HCT116 (cell line): ENCODE measurements around the gene NIBAN1. TPM values are rescaled to one million over a fixed set of nuclear protein-coding genes. Genes with fewer than 3 reads are reported as not detected.

Experiments used
- ATAC-seq: fragments of 200-7000 bp; cut with Tn5 transposase; 2 replicates; pipeline ENCODE4 v1.9.1; 2020; ENCODE audit warnings: mild to moderate bottlenecking, moderate library complexity
- BruUV-seq: library from RNA; stranded (reverse); fragments of 400-500 nt; replicated peaks from 2 replicates; lab custom pipeline; 2021; lab: Mats Ljungman, UMichigan
- CTCF ChIA-PET: fragments of 300-600 bp; sonication (Branson Sonifier 250); formaldehyde crosslinking; loops from one replicate; lab custom pipeline; 2021; ENCODE audit warnings: antibody characterized with exemption; lab: Charles Lee
- POLR2A ChIA-PET: fragments of 300-600, 350-600 bp; sonication (Branson Sonifier 250); formaldehyde crosslinking; loops from one replicate; lab custom pipeline; 2021; ENCODE audit warnings: antibody characterized with exemption; lab: Charles Lee
- RAD21 ChIA-PET, 2 experiments: fragments of 300-600 bp; sonication (Branson Sonifier 250); formaldehyde crosslinking; loops; one replicate each; lab custom pipeline; 2023; ENCODE audit warnings: low total read pairs in 2 of 2; ENCODE audit not compliant: uncharacterized antibody in 2 of 2, unreplicated experiment in 2 of 2, low non-redundant PET in 1 of 2; lab: Charles Lee
- DNase-seq: peaks from one replicate; pipeline ENCODE4 v3.0.0-alpha.2; 2010; ENCODE audit warnings: low read depth, low spot score
- H2AFZ ChIP-seq: fragments of 200-600 bp; shearing (Covaris generic), sonication (generic); 2 replicates; pipeline ENCODE4 v1.6.1; 2017; ENCODE audit warnings: low read depth, mixed run types, mixed read lengths, antibody characterized with exemption, low read length; ENCODE audit not compliant: poor library complexity, severe bottlenecking
- H3K27ac ChIP-seq: 2 replicates; pipeline ENCODE4 v1.5.1; 2012; ENCODE audit warnings: low read depth, low read length
- H3K27me3 ChIP-seq: fragments of 200-600 bp; sonication (generic); 2 replicates; pipeline ENCODE4 v1.6.1; 2016; ENCODE audit warnings: mixed run types, low read length, mixed read lengths; ENCODE audit not compliant: insufficient read depth
- H3K36me3 ChIP-seq, 2 experiments: fragments of 200-500 bp in 1 of 2; fragments of 200-600 bp in 1 of 2; sonication (Bioruptor generic) in 1 of 2; sonication (generic) in 1 of 2; 2 replicates each; pipeline versions ENCODE4 v1.5.1 to v1.6.1; 2014 to 2016; ENCODE audit warnings: low read length in 2 of 2, inconsistent platforms in 1 of 2, mixed read lengths in 1 of 2, mixed run types in 1 of 2; ENCODE audit not compliant: insufficient read depth in 2 of 2, control insufficient read depth in 1 of 2
- H3K4me1 ChIP-seq, 2 experiments: fragments of 200-600 bp in 1 of 2; sonication (generic) in 1 of 2; 2 replicates each; pipeline versions ENCODE4 v1.5.1 to v1.6.1; 2012 to 2017; ENCODE audit warnings: low read length in 2 of 2, inconsistent platforms in 1 of 2, mild to moderate bottlenecking in 1 of 2, mixed read lengths in 1 of 2, mixed run types in 1 of 2, moderate library complexity in 1 of 2; ENCODE audit not compliant: insufficient read depth in 2 of 2, control insufficient read depth in 1 of 2
- H3K4me2 ChIP-seq: fragments of 200-600 bp; sonication (generic); 2 replicates; pipeline ENCODE4 v1.6.1; 2017; ENCODE audit warnings: mixed run types, low read length, mixed read lengths
- H3K4me3 ChIP-seq, 2 experiments: fragments of 200-600 bp in 1 of 2; sonication (generic) in 1 of 2; replicated peaks in 1 of 2; 2 replicates each; pipeline ENCODE4 v1.5.1; 2011 to 2016; ENCODE audit warnings: low read length in 2 of 2, control low read depth in 1 of 2, low read depth in 1 of 2, mild to moderate bottlenecking in 1 of 2, mixed read lengths in 1 of 2, mixed run types in 1 of 2
- H3K79me2 ChIP-seq: fragments of 200-600 bp; sonication (generic); 2 replicates; pipeline ENCODE4 v1.6.1; 2017; ENCODE audit warnings: mild to moderate bottlenecking, mixed run types, low read length, moderate library complexity, mixed read lengths; ENCODE audit not compliant: insufficient read depth
- H3K9ac ChIP-seq: fragments of 200-600 bp; sonication (generic); 2 replicates; pipeline ENCODE4 v1.6.1; 2016; ENCODE audit warnings: low read length, mixed read lengths
- H3K9me2 ChIP-seq: fragments of 200-600 bp; sonication (generic), shearing (Covaris generic); 2 replicates; pipeline ENCODE4 v1.6.1; 2017; ENCODE audit warnings: mixed run types, mild to moderate bottlenecking, moderate library complexity; ENCODE audit not compliant: insufficient read depth
- H3K9me3 ChIP-seq, 2 experiments: fragments of 200-500 bp in 1 of 2; fragments of 200-600 bp in 1 of 2; sonication (Bioruptor generic) in 1 of 2; sonication (generic) in 1 of 2; 2 replicates each; pipeline ENCODE4 v1.6.1; 2014 to 2017; ENCODE audit warnings: low read length in 2 of 2, mixed read lengths in 2 of 2, inconsistent platforms in 1 of 2, low read depth in 1 of 2, mild to moderate bottlenecking in 1 of 2, mixed run types in 1 of 2, moderate library complexity in 1 of 2; ENCODE audit not compliant: control insufficient read depth in 1 of 2, insufficient read depth in 1 of 2
- H4K20me1 ChIP-seq: fragments of 200-600 bp; sonication (generic), shearing (Covaris generic); 2 replicates; pipeline ENCODE4 v1.6.1; 2017; ENCODE audit warnings: mixed run types, mild to moderate bottlenecking, moderate library complexity; ENCODE audit not compliant: insufficient read depth
- CEBPB ChIP-seq: IDR thresholded peaks from 2 replicates; pipeline ENCODE4 v1.6.1; 2012; ENCODE audit warnings: low read depth
- EGR1 ChIP-seq: IDR thresholded peaks from 2 replicates; pipeline ENCODE4 v1.6.1; 2012; ENCODE audit warnings: low read depth
- EZH2phosphoT487 ChIP-seq: fragments of 200-600 bp; IDR thresholded peaks from 2 replicates; pipeline ENCODE4 v1.6.1; 2018; ENCODE audit warnings: antibody characterized with exemption, borderline replicate concordance
- FOSL1 ChIP-seq: IDR thresholded peaks from 2 replicates; pipeline ENCODE4 v1.6.1; 2012; ENCODE audit warnings: low read depth
- JUND ChIP-seq: IDR thresholded peaks from 2 replicates; pipeline ENCODE4 v1.6.1; 2012
- POLR2A ChIP-seq: IDR thresholded peaks from 2 replicates; pipeline ENCODE4 v1.7.0; 2011; ENCODE audit warnings: borderline replicate concordance; ENCODE audit not compliant: insufficient read depth, insufficient read length; ENCODE audit errors: extremely low read depth
- RAD21 ChIP-seq: IDR thresholded peaks from 2 replicates; pipeline ENCODE4 v1.6.1; 2012; ENCODE audit warnings: low read depth, mild to moderate bottlenecking
- SIN3A ChIP-seq: IDR thresholded peaks from 2 replicates; pipeline ENCODE4 v1.6.1; 2012; ENCODE audit warnings: low read depth
- SP1 ChIP-seq: IDR thresholded peaks from 2 replicates; pipeline ENCODE4 v1.6.1; 2012; ENCODE audit warnings: low read depth
- SRF ChIP-seq: IDR thresholded peaks from 2 replicates; pipeline ENCODE4 v1.6.1; 2012; ENCODE audit warnings: low read depth
- TCF7L2 ChIP-seq: IDR thresholded peaks from 2 replicates; pipeline ENCODE4 v1.7.0; 2011; ENCODE audit warnings: borderline replicate concordance, inconsistent platforms; ENCODE audit not compliant: insufficient read depth, insufficient read length; ENCODE audit errors: extremely low read depth
- YY1 ChIP-seq: IDR thresholded peaks from 2 replicates; pipeline ENCODE4 v1.6.1; 2011; ENCODE audit warnings: low read length, low read depth, moderate library complexity, mild to moderate bottlenecking; ENCODE audit not compliant: insufficient replicate concordance; ENCODE audit errors: extremely low read depth
- ZNF274 ChIP-seq: fragments of 200-500 bp; sonication (Bioruptor generic); IDR thresholded peaks from 2 replicates; pipeline ENCODE4 v1.6.1; 2014; ENCODE audit warnings: mild to moderate bottlenecking, low read depth, low read length, inconsistent platforms
- intact Hi-C: fragments of 100-400 bp; cut with micrococcal nuclease; formaldehyde crosslinking; loops from 2 replicates; pipeline ENCODE4 v1.10.0; 2022
- total RNA-seq: library from RNA; stranded (reverse); gene quantifications from one replicate; pipeline ENCODE4 v1.2.1, GENCODE V29; 2021; ENCODE audit not compliant: unreplicated experiment
- TF ChIP-seq, protein P1 (sequence below): IDR thresholded peaks from 2 replicates; pipeline ENCODE4 v1.6.1; 2012; ENCODE audit warnings: low read depth
- TF ChIP-seq, protein P2 (sequence below): IDR thresholded peaks from 2 replicates; pipeline ENCODE4 v1.6.1; 2012
- TF ChIP-seq, protein P3 (sequence below): IDR thresholded peaks from 2 replicates; pipeline ENCODE4 v1.6.1; 2012
- TF ChIP-seq, protein P4 (sequence below): IDR thresholded peaks from 2 replicates; pipeline ENCODE4 v1.6.1; 2011; ENCODE audit warnings: mild to moderate bottlenecking, low read length, moderate library complexity; ENCODE audit not compliant: insufficient replicate concordance; ENCODE audit errors: extremely low read depth

NIBAN1 gene
- total RNA-seq, 1 experiment from 2014 or later, result 10.3 TPM

DNA sequence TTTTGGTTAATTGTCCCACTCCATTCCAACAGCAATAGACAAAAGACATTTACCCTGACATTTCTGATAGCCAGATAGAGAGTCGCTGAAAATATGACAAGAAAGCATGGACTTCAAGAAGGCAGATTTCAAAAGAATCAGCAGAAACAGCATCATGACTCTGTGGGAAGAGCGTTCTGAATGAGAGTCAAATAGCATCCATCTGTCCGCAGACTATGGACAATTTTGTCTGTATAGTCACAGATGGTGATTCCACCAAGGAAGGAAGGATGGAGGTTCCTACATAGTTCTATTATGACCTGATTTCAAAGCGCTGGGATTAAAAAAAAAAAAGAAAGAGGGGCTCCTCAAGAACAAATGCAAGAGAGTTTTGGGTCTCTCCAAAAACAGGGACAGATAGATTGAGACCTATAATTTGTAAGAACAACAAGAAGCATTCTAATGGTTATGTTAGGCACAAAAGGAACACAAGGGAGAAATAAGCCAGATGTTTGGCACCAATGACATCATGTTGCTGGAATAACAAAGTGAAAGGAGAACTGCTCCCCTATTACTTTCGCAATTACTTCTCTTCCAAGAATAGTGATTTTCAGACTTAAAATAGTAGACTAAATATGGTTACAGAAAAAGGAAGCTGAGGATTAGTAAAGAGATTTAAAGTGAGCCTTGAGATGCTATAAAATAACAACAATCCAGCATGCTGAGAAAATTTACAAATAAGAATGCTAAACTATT lies 28.5 kb downstream of the NIBAN1 start:
- H2AFZ ChIP-seq, result no peak overlapping the region
- RAD21 ChIA-PET, result no interaction called here
- TF ChIP-seq EGR1, result no peak
- TF ChIP-seq POLR2A, result no peak
- no peak for TF ChIP-seq SIN3A
- no peak for TF ChIP-seq SRF
- TF ChIP-seq FOSL1, result no peak
- TF ChIP-seq, protein P1, sequence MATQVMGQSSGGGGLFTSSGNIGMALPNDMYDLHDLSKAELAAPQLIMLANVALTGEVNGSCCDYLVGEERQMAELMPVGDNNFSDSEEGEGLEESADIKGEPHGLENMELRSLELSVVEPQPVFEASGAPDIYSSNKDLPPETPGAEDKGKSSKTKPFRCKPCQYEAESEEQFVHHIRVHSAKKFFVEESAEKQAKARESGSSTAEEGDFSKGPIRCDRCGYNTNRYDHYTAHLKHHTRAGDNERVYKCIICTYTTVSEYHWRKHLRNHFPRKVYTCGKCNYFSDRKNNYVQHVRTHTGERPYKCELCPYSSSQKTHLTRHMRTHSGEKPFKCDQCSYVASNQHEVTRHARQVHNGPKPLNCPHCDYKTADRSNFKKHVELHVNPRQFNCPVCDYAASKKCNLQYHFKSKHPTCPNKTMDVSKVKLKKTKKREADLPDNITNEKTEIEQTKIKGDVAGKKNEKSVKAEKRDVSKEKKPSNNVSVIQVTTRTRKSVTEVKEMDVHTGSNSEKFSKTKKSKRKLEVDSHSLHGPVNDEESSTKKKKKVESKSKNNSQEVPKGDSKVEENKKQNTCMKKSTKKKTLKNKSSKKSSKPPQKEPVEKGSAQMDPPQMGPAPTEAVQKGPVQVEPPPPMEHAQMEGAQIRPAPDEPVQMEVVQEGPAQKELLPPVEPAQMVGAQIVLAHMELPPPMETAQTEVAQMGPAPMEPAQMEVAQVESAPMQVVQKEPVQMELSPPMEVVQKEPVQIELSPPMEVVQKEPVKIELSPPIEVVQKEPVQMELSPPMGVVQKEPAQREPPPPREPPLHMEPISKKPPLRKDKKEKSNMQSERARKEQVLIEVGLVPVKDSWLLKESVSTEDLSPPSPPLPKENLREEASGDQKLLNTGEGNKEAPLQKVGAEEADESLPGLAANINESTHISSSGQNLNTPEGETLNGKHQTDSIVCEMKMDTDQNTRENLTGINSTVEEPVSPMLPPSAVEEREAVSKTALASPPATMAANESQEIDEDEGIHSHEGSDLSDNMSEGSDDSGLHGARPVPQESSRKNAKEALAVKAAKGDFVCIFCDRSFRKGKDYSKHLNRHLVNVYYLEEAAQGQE, result no peak
- TF ChIP-seq, protein P2, sequence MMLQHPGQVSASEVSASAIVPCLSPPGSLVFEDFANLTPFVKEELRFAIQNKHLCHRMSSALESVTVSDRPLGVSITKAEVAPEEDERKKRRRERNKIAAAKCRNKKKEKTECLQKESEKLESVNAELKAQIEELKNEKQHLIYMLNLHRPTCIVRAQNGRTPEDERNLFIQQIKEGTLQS, result no peak
- no peak for TF ChIP-seq TCF7L2
- no peak for TF ChIP-seq JUND
- TF ChIP-seq CEBPB, result no peak
- TF ChIP-seq EZH2phosphoT487, result no peak
- TF ChIP-seq, protein P3, sequence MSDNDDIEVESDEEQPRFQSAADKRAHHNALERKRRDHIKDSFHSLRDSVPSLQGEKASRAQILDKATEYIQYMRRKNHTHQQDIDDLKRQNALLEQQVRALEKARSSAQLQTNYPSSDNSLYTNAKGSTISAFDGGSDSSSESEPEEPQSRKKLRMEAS, result no peak
- TF ChIP-seq, protein P4, sequence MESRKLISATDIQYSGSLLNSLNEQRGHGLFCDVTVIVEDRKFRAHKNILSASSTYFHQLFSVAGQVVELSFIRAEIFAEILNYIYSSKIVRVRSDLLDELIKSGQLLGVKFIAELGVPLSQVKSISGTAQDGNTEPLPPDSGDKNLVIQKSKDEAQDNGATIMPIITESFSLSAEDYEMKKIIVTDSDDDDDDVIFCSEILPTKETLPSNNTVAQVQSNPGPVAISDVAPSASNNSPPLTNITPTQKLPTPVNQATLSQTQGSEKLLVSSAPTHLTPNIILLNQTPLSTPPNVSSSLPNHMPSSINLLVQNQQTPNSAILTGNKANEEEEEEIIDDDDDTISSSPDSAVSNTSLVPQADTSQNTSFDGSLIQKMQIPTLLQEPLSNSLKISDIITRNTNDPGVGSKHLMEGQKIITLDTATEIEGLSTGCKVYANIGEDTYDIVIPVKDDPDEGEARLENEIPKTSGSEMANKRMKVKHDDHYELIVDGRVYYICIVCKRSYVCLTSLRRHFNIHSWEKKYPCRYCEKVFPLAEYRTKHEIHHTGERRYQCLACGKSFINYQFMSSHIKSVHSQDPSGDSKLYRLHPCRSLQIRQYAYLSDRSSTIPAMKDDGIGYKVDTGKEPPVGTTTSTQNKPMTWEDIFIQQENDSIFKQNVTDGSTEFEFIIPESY, result no peak
- TF ChIP-seq ZNF274, result no peak
- TF ChIP-seq RAD21, result no peak
- TF ChIP-seq SP1, result no peak
- no peak for TF ChIP-seq YY1
- TF ChIP-seq, all 23 proteins: peak for 0
- no peak overlapping the region for H3K9ac ChIP-seq
- H3K27ac ChIP-seq, result no peak overlapping the region
- no peaks in the 10 kb centered on the region for H4K20me1 ChIP-seq
- no peaks in the 10 kb centered on the region for H3K79me2 ChIP-seq
- ATAC-seq (no peak), DNase-seq (no peak)
- no peaks in the 10 kb centered on the region for H3K4me1 ChIP-seq
- H3K4me3 ChIP-seq, result no peak overlapping the region
- H3K9me2 ChIP-seq, result no peaks in the 10 kb centered on the region
- no peaks in the 10 kb centered on the region for H3K36me3 ChIP-seq
- CTCF ChIA-PET, result no interaction called here
- no peaks in the 10 kb centered on the region for H3K9me3 ChIP-seq
- no peaks in the 10 kb centered on the region for H3K27me3 ChIP-seq
- intact Hi-C loops, result no loop called here
- H3K4me2 ChIP-seq, result no peak overlapping the region
- no TSS peak for BruUV-seq
- POLR2A ChIA-PET, result no interaction called here
